Mesenchymal stem cell (in vitro differentiated cells and primary cell): ENCODE measurements around the gene HDLBP.
"Not testable (repeated sequence)": the region's sequence is repeated elsewhere in the genome, so short reads cannot be mapped to it uniquely, and the experiment has no call there.

Source experiments
- DNase-seq: peaks from one replicate; pipeline ENCODE4 v3.0.0-alpha.2; 2013
- H2AFZ ChIP-seq: one replicate; pipeline ENCODE4 v1.6.1; 2013; ENCODE audit warnings: low read depth, mild to moderate bottlenecking, control low read depth, inconsistent platforms, low read length, moderate library complexity
- H2AK5ac ChIP-seq: 2 replicates; pipeline ENCODE4 v1.6.1; 2013; ENCODE audit warnings: low read length, moderate library complexity, mild to moderate bottlenecking, inconsistent platforms; ENCODE audit not compliant: severe bottlenecking
- H2BK120ac ChIP-seq: one replicate; pipeline ENCODE4 v1.6.1; 2013; ENCODE audit warnings: low read depth, mild to moderate bottlenecking, inconsistent platforms, low read length, moderate library complexity
- H2BK12ac ChIP-seq, 2 experiments: one replicate each; pipeline ENCODE4 v1.6.1; 2013; ENCODE audit warnings: inconsistent platforms in 2 of 2, low read length in 2 of 2, mild to moderate bottlenecking in 2 of 2, moderate library complexity in 2 of 2, control low read depth in 1 of 2
- H2BK15ac ChIP-seq: one replicate; pipeline ENCODE4 v1.6.1; 2013; ENCODE audit warnings: mild to moderate bottlenecking, low read depth, inconsistent platforms; ENCODE audit not compliant: poor library complexity, severe bottlenecking
- H2BK5ac ChIP-seq: 2 replicates; pipeline ENCODE4 v1.6.1; 2013; ENCODE audit warnings: low read depth, mild to moderate bottlenecking, low read length, control low read depth, inconsistent platforms; ENCODE audit not compliant: poor library complexity, severe bottlenecking
- H3K14ac ChIP-seq, 2 experiments: one replicate each; pipeline ENCODE4 v1.6.1; 2013; ENCODE audit warnings: inconsistent platforms in 2 of 2, low read length in 2 of 2, control low read depth in 1 of 2, mild to moderate bottlenecking in 1 of 2, moderate library complexity in 1 of 2
- H3K18ac ChIP-seq, 2 experiments: one replicate each; pipeline ENCODE4 v1.6.1; 2013; ENCODE audit warnings: inconsistent platforms in 2 of 2, low read length in 2 of 2, control low read depth in 1 of 2, low read depth in 1 of 2, mild to moderate bottlenecking in 1 of 2
- H3K23ac ChIP-seq, 2 experiments: one replicate each; pipeline ENCODE4 v1.6.1; 2013; ENCODE audit warnings: inconsistent platforms in 2 of 2, low read length in 2 of 2, mild to moderate bottlenecking in 2 of 2, moderate library complexity in 2 of 2, control low read depth in 1 of 2
- H3K27ac ChIP-seq: 2 replicates; pipeline ENCODE4 v1.5.1; 2013; ENCODE audit warnings: mild to moderate bottlenecking, moderate library complexity, low read length, control low read depth, inconsistent platforms; ENCODE audit not compliant: poor library complexity, severe bottlenecking
- H3K27me3 ChIP-seq, 2 experiments: 2 replicates each; pipeline versions ENCODE4 v1.6.1 to v1.7.0; 2013; ENCODE audit warnings: low read length in 2 of 2, mild to moderate bottlenecking in 2 of 2, moderate library complexity in 2 of 2, control low read depth in 1 of 2, inconsistent platforms in 1 of 2; ENCODE audit not compliant: control insufficient read depth in 1 of 2, insufficient read depth in 1 of 2
- H3K36me3 ChIP-seq, 2 experiments: 2 replicates each; pipeline versions ENCODE4 v1.6.1 to v1.7.0; 2013; ENCODE audit warnings: low read length in 2 of 2, control low read depth in 1 of 2, inconsistent platforms in 1 of 2, low read depth in 1 of 2, mild to moderate bottlenecking in 1 of 2; ENCODE audit not compliant: insufficient read depth in 2 of 2, control insufficient read depth in 1 of 2
- H3K4ac ChIP-seq, 2 experiments: one replicate each; pipeline ENCODE4 v1.6.1; 2013; ENCODE audit warnings: inconsistent platforms in 2 of 2, low read length in 2 of 2, mild to moderate bottlenecking in 2 of 2, moderate library complexity in 2 of 2, control low read depth in 1 of 2, low read depth in 1 of 2
- H3K4me1 ChIP-seq: 2 replicates; pipeline ENCODE4 v1.6.1; 2013; ENCODE audit warnings: low read depth, low read length, control low read depth; ENCODE audit not compliant: control insufficient read depth, insufficient read depth
- H3K4me2 ChIP-seq: 2 replicates; pipeline ENCODE4 v1.6.1; 2013; ENCODE audit warnings: low read length, mild to moderate bottlenecking, inconsistent platforms; ENCODE audit not compliant: poor library complexity, severe bottlenecking
- H3K4me3 ChIP-seq, 2 experiments: 2 replicates each; pipeline versions ENCODE4 v1.5.1 to v1.7.0; 2013; ENCODE audit warnings: low read length in 2 of 2, mild to moderate bottlenecking in 2 of 2, control low read depth in 1 of 2, low read depth in 1 of 2; ENCODE audit not compliant: insufficient read depth in 1 of 2
- H3K79me1 ChIP-seq: replicated peaks from 2 replicates; pipeline ENCODE4 v1.6.1; 2013; ENCODE audit warnings: mild to moderate bottlenecking, control low read depth, low read length, inconsistent platforms; ENCODE audit not compliant: poor library complexity, severe bottlenecking
- H3K9ac ChIP-seq: 2 replicates; pipeline ENCODE4 v1.7.0; 2013; ENCODE audit warnings: mild to moderate bottlenecking, low read length, moderate library complexity
- H3K9me3 ChIP-seq: 2 replicates; pipeline ENCODE4 v1.7.0; 2013; ENCODE audit warnings: mild to moderate bottlenecking, low read length; ENCODE audit not compliant: control insufficient read depth
- H4K8ac ChIP-seq: one replicate; pipeline ENCODE4 v1.6.1; 2013; ENCODE audit warnings: inconsistent platforms, mild to moderate bottlenecking, low read length, moderate library complexity
- H4K91ac ChIP-seq: one replicate; pipeline ENCODE4 v1.6.1; 2013; ENCODE audit warnings: mild to moderate bottlenecking, low read length, inconsistent platforms
- WGBS: methylation state at CpG from one replicate; pipeline ENCODE4 v1.1.7; 2013; ENCODE audit warnings: mixed read lengths; 5-methylcytosine and 5-hydroxymethylcytosine counted together

The HDLBP gene

GRCh38 chr2:241198381-241199279, 116.8 kb downstream of the HDLBP start:
- H3K14ac ChIP-seq: no peak overlapping the region
- H3K36me3 ChIP-seq: no peaks in the 10 kb centered on the region
- H3K4me3 ChIP-seq: no peak overlapping the region
- H3K27ac ChIP-seq: no peak overlapping the region
- no peak overlapping the region for H2AK5ac ChIP-seq
- H3K27me3 ChIP-seq: peaks cover 0 to 41% of the 10 kb centered on the region in 2 experiments
- no peak overlapping the region for H2BK15ac ChIP-seq
- no peak overlapping the region for H2AFZ ChIP-seq
- no peak overlapping the region for H2BK5ac ChIP-seq
- no peak overlapping the region for H3K9ac ChIP-seq
- no peak overlapping the region for H2BK120ac ChIP-seq
- H3K23ac ChIP-seq: no peak overlapping the region
- H3K18ac ChIP-seq: no peak overlapping the region
- no peaks in the 10 kb centered on the region for H3K9me3 ChIP-seq
- H4K91ac ChIP-seq: no peak overlapping the region
- H3K4ac ChIP-seq: no peak overlapping the region
- no peak overlapping the region for H2BK12ac ChIP-seq
- no peaks in the 10 kb centered on the region for H3K79me1 ChIP-seq
- no peak overlapping the region for H4K8ac ChIP-seq
- H3K4me1 ChIP-seq: peaks cover 4% of the 10 kb centered on the region
- DNase-seq: no peak
- 82% methylated on average over 27 of the region's 27 CpGs for WGBS
- H3K4me2 ChIP-seq: no peak overlapping the region

- Histone ChIP-seq H4K8ac (no peak overlapping the region), H3K27ac (no peak overlapping the region), H2AFZ (no peak overlapping the region), H2BK120ac (no peak overlapping the region), H3K27me3 (peaks cover 0 to 41% of the 10 kb centered on the region in 2 experiments), H2BK12ac (no peak overlapping the region), H3K79me1 (no peaks in the 10 kb centered on the region), H2BK5ac (no peak overlapping the region), H2AK5ac (no peak overlapping the region), H3K14ac (no peak overlapping the region), H3K4ac (no peak overlapping the region), H3K23ac (no peak overlapping the region), H3K4me3 (no peak overlapping the region), H3K18ac (no peak overlapping the region), H3K4me2 (no peak overlapping the region), H4K91ac (no peak overlapping the region), H3K9ac (no peak overlapping the region), H3K4me1 (peaks cover 4% of the 10 kb centered on the region), H2BK15ac (no peak overlapping the region), H3K9me3 (no peaks in the 10 kb centered on the region), H3K36me3 (no peaks in the 10 kb centered on the region)
- WGBS: 89% methylated on average over 5 of the region's 6 CpGs
- no peak for DNase-seq
Measured at GRCh38 chr2:241197947-241198346, 117.5 kb downstream of the HDLBP start.

DNA sequence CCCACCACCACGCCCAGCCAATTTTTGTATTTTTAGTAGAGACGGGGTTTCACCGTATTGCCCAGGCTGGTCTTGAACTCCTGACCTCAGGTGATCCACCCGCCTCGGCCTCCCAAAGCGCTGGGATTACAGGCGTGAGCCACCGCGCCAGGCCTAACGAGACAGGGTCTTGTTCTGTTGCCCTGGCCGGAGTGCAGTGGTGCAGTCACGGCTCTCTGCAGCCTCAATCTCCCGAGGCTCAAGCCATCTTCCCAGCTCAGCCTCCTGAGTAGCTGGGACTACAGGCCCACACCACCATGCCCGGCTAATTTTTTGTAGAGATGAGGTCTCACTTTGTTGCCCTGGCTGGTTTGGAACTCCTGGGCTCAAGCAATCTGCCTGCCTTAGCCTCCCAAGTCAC, 118.2 kb downstream of the HDLBP start:
- H3K4me2 ChIP-seq, H3K4me1 ChIP-seq, H2BK120ac ChIP-seq, H2AFZ ChIP-seq, H2AK5ac ChIP-seq, H3K14ac ChIP-seq, H2BK12ac ChIP-seq, H3K4me3 ChIP-seq, H2BK15ac ChIP-seq, H3K4ac ChIP-seq, H3K9ac ChIP-seq, DNase-seq, H3K79me1 ChIP-seq, H3K18ac ChIP-seq, H3K27ac ChIP-seq, H4K8ac ChIP-seq, H2BK5ac ChIP-seq, H3K36me3 ChIP-seq, H3K23ac ChIP-seq, H4K91ac ChIP-seq, H3K9me3 ChIP-seq: not testable (repeated sequence)
- peaks cover 0 to 41% of the 10 kb centered on the region in 2 experiments for H3K27me3 ChIP-seq
- WGBS: 95% methylated on average over 14 of the region's 14 CpGs

DNA sequence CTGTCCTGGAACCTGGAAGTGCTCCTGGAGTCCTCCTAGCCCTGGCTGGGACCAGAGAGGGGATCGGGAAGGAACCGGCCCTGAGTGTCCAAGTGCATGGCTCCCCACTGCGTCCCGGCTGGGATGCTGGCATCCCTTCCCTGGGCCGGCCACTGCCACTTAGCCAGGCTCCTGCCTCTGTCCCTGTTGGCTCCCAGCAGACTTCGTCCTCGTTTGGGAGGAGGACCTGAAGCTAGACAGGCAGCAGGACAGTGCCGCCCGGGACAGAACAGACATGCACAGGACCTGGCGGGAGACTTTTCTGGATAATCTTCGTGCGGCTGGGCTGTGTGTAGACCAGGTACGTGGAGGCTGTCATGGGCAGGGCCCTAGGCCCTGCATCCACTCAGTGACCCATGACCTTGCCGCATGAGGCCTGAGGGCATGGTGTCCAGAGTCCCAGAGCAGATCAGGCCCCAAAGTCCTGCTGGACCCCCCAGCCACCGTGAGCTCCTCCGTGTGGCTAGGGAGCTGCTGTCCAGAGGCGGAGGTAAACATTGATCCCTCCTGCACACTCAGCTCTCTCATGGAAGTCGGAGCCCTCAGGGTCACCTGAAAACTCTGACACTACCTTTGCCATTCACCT, 119.9 kb downstream of the HDLBP start:
- H2AFZ ChIP-seq: no peak overlapping the region
- H3K4me1 ChIP-seq: no peaks in the 10 kb centered on the region
- H3K18ac ChIP-seq: no peak overlapping the region
- H2BK120ac ChIP-seq: no peak overlapping the region
- H3K4me3 ChIP-seq: no peak overlapping the region
- H4K8ac ChIP-seq: no peak overlapping the region
- no peak overlapping the region for H3K23ac ChIP-seq
- WGBS: 87% methylated on average over 17 of the region's 18 CpGs
- H4K91ac ChIP-seq: no peak overlapping the region
- no peak overlapping the region for H2BK5ac ChIP-seq
- no peak overlapping the region for H3K4me2 ChIP-seq
- no peak overlapping the region for H3K4ac ChIP-seq
- H2BK15ac ChIP-seq: no peak overlapping the region
- H3K27ac ChIP-seq: no peak overlapping the region
- H3K14ac ChIP-seq: no peak overlapping the region
- peaks cover 0 to 48% of the 10 kb centered on the region in 2 experiments for H3K27me3 ChIP-seq
- no peaks in the 10 kb centered on the region for H3K36me3 ChIP-seq
- no peak overlapping the region for H2BK12ac ChIP-seq
- H3K9ac ChIP-seq: no peak overlapping the region
- no peak for DNase-seq
- no peaks in the 10 kb centered on the region for H3K79me1 ChIP-seq
- H2AK5ac ChIP-seq: no peak overlapping the region
- no peaks in the 10 kb centered on the region for H3K9me3 ChIP-seq
